ENCODE measurements around the gene RFLNA. TPM values are rescaled to one million over a fixed set of nuclear protein-coding genes. Genes with fewer than 3 reads are reported as not detected.

RFLNA gene
- total RNA-seq, result under 1 TPM in 1 of 2 donors, not detected in 1; 0.26 TPM

GRCh38 chr12:124294780-124295341 lies at the start of gene RFLNA:
Gene RFLNA (plus strand): TSS chr12:124295093. CDS start chr12:124295430, 337 bp downstream.
- Histone ChIP-seq H3K4me3 (no peak within 1 kb of the TSS), H3K27me3 (peaks cover 0 to 12% of the 10 kb centered on the region in 2 donors), H3K4me1 (peaks cover 14% of the 10 kb centered on the region), H3K9me3 (no peaks in the 10 kb centered on the region), H3K36me3 (replicated peaks in 1 of 2; ENCODE audit: insufficient read depth in 1 of 2, low read depth in 2 of 2) (no peaks in the 10 kb centered on the region), H3K27ac (no peak within 1 kb of the TSS)
- ATAC-seq (peak; percentile 27), DNase-seq (no peak)
- intact Hi-C loops (cut with DNase I), result no loop called here
- 7 to 19% methylated on average over 14 to 42 of the region's 66 CpGs for WGBS, 2 donors
- no peak for TF ChIP-seq CTCF (IDR thresholded peaks at IDR 0.05)
- no peak for TF ChIP-seq POLR2A (IDR thresholded peaks at IDR 0.05)

GRCh38 chr12:124247331-124247730 lies 47.6 kb upstream of the RFLNA start:
- Histone ChIP-seq H3K27me3 (no peaks in the 10 kb centered on the region), H3K9me3 (no peaks in the 10 kb centered on the region), H3K4me3 (no peak overlapping the region), H3K4me1 (no peaks in the 10 kb centered on the region), H3K27ac (no peak overlapping the region), H3K36me3 (replicated peaks in 1 of 2; ENCODE audit: insufficient read depth in 1 of 2, low read depth in 2 of 2) (no peaks in the 10 kb centered on the region)
- DNase-seq, result no peak
- 65 to 68% methylated on average over 2 of the region's 2 CpGs for WGBS, 2 donors
- intact Hi-C loops (cut with DNase I), result no loop called here
- TF ChIP-seq POLR2A (IDR thresholded peaks at IDR 0.05), result no peak
- TF ChIP-seq CTCF (IDR thresholded peaks at IDR 0.05), result no peak
- no peak for ATAC-seq

GRCh38 chr12:124248941-124249825 lies 45.7 kb upstream of the RFLNA start:
- TF ChIP-seq POLR2A (IDR thresholded peaks at IDR 0.05) (no peak), CTCF (IDR thresholded peaks at IDR 0.05) (no peak)
- intact Hi-C loops (cut with DNase I), result no loop called here
- H3K4me3 ChIP-seq, result no peak overlapping the region
- DNase-seq (no peak), ATAC-seq (no peak)
- WGBS, 2 donors, result 67 to 75% methylated on average over 20 of the region's 20 CpGs
- H3K36me3 ChIP-seq (replicated peaks in 1 of 2; ENCODE audit: insufficient read depth in 1 of 2, low read depth in 2 of 2), result no peaks in the 10 kb centered on the region
- no peaks in the 10 kb centered on the region for H3K9me3 ChIP-seq
- no peaks in the 10 kb centered on the region for H3K27me3 ChIP-seq
- no peaks in the 10 kb centered on the region for H3K4me1 ChIP-seq
- H3K27ac ChIP-seq, result no peak overlapping the region

- WGBS, 2 donors, result 86 to 88% methylated on average over 7 of the region's 7 CpGs
- Histone ChIP-seq H3K27ac (no peak overlapping the region), H3K27me3 (no peaks in the 10 kb centered on the region), H3K36me3 (replicated peaks in 1 of 2; ENCODE audit: insufficient read depth in 1 of 2, low read depth in 2 of 2) (no peaks in the 10 kb centered on the region), H3K4me1 (no peaks in the 10 kb centered on the region), H3K9me3 (no peaks in the 10 kb centered on the region), H3K4me3 (no peak overlapping the region)
- intact Hi-C loops (cut with DNase I), result no loop called here
- ATAC-seq (no peak), DNase-seq (no peak)
- TF ChIP-seq POLR2A (IDR thresholded peaks at IDR 0.05), result no peak
- TF ChIP-seq CTCF (IDR thresholded peaks at IDR 0.05), result no peak
Observed at GRCh38 chr12:124251186-124251585, 43.7 kb upstream of the RFLNA start.

All from body of pancreas (tissue), 4 donors.